HG02759 (cell line): Measurements from ENCODE around the gene SSH2.
"Not testable (repeated sequence)": the region's sequence is repeated elsewhere in the genome, so short reads cannot be mapped to it uniquely, and the experiment has no call there.

Experiments used
- ATAC-seq: cut with Tn5 transposase; IDR thresholded peaks from one replicate; pipeline ENCODE4 v1.9.1; 2021; ENCODE audit warnings: mild to moderate bottlenecking, moderate library complexity; ENCODE audit not compliant: unreplicated experiment

The SSH2 gene

GRCh38 chr17:29929006-29929532 lies 959 bp downstream of the SSH2 start:
- ATAC-seq = no peak

- no peak for ATAC-seq
Measured at GRCh38 chr17:29927546-29927945, 2.5 kb downstream of the SSH2 start.

- ATAC-seq = no peak
Measured at GRCh38 chr17:29924786-29925185, 5.2 kb downstream of the SSH2 start.

- ATAC-seq = no peak
Measured at GRCh38 chr17:29918922-29919856, 10.8 kb downstream of the SSH2 start.

GRCh38 chr17:29918016-29918415 lies 12.0 kb downstream of the SSH2 start:
- ATAC-seq = no peak

GRCh38 chr17:29914819-29915537 lies 15.1 kb downstream of the SSH2 start:
- no peak for ATAC-seq

GRCh38 chr17:29911641-29912177 lies 18.3 kb downstream of the SSH2 start:
- no peak for ATAC-seq

- ATAC-seq = no peak
Measured at GRCh38 chr17:29909236-29910003, 20.6 kb downstream of the SSH2 start.

GRCh38 chr17:29906969-29907368 lies 23.1 kb downstream of the SSH2 start:
- ATAC-seq = no peak

- ATAC-seq = no peak
Measured at GRCh38 chr17:29905879-29906167, 24.2 kb downstream of the SSH2 start.

GRCh38 chr17:29905086-29905878 lies 24.7 kb downstream of the SSH2 start:
- no peak for ATAC-seq

- no peak for ATAC-seq
Measured at GRCh38 chr17:29903471-29903870, 26.6 kb downstream of the SSH2 start.

- not testable (repeated sequence) for ATAC-seq
Measured at GRCh38 chr17:29897136-29897535, 32.9 kb downstream of the SSH2 start.

- ATAC-seq = no peak
Measured at GRCh38 chr17:29892201-29892600, 37.8 kb downstream of the SSH2 start.

GRCh38 chr17:29891131-29891530 lies 38.9 kb downstream of the SSH2 start:
- no peak for ATAC-seq

- no peak for ATAC-seq
Measured at GRCh38 chr17:29885031-29885640, 44.9 kb downstream of the SSH2 start.

GRCh38 chr17:29883497-29883896 lies 46.5 kb downstream of the SSH2 start:
- ATAC-seq = no peak

- no peak for ATAC-seq
Measured at GRCh38 chr17:29881256-29881655, 48.8 kb downstream of the SSH2 start.

GRCh38 chr17:29880031-29880430 lies 50.0 kb downstream of the SSH2 start:
- no peak for ATAC-seq
